T-helper 9 cell (primary cell): ENCODE measurements around the gene INHBC.
A peak's percentile ranks its signal among the peaks of the same experiment; 100 is the strongest.
"Not testable (repeated sequence)": the region's sequence is repeated elsewhere in the genome, so short reads cannot be mapped to it uniquely, and the experiment has no call there.

Experiments
- DNase-seq: peaks from one replicate; pipeline ENCODE4 v3.0.0-alpha.2; 2020

INHBC gene

DNA sequence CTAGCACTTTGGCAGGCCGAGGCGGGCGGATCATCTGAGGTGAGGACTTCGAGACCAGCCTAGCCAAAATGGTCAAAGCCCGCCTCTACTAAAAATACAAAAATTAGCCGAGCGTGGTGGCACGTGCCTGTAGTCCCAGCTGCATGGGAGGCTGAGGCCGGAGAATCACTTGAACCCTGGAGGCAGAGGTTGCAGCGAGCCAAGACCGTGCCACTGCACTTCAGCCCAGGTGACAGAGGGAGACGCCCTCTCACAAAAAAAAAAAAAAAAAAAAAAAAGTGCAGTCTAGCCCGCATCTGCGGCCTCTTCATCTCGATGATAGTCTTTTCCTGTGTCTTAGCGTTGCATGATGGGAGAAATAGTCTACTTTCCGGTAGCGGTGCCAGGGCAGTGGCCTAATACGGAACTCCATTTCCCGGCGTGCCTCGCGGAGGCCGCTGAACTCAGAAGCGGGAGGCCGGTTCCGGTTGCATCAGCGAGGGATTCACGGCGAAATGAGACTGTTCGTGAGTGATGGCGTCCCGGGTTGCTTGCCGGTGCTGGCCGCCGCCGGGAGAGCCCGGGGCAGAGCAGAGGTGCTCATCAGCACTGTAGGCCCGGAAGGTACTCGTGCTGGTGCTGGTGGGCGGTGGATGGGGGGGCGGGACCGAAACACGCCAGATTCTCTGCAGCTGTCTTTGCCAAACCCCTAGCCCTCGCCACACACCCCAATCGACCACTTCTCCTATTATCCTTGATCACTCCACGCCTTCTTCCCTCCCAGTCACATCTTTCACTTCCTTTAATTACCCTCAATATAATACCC, 53.2 kb downstream of the INHBC start, which contains the start of gene MARS1:
Gene MARS1, plus strand, starts transcription at position 472 of the 805 bp plus-strand sequence. Its CDS starts 23 bp downstream, at position 495.
- peak; percentile 85 for DNase-seq

DNA sequence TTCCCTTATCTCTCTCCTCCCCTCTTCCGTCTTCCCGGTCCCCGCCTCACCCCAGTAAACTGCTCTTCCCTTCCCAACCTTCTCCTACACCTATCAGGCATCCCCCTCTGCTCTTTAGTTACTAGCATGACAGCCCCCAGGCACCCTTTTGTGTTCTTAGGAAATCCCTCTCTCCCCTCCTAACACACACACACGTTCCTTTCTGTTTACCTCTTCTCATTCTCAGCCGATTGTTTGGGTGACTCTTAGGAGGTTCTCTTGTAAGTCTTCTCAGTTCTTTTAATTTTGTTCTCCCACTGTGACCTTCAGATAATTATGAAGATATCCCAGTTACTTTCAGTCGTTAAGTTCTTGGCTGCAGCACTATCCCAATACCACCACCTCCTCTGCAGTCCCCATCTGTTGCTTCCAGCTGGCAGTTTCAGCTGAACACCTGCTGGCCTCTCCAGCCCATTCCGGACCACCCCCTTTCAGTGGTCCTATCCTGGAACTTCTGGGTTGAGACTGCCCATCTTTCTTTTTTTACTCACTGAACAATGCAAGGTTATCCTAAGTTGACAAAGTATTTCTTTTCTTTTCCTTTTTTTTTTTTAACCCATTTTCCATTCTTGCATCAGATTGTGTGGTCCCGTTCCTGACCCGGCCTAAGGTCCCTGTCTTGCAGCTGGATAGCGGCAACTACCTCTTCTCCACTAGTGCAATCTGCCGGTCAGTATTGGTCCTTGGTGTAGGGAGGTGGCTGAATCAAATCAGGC, 54.0 kb downstream of the INHBC start:
- DNase-seq = no peak

DNA sequence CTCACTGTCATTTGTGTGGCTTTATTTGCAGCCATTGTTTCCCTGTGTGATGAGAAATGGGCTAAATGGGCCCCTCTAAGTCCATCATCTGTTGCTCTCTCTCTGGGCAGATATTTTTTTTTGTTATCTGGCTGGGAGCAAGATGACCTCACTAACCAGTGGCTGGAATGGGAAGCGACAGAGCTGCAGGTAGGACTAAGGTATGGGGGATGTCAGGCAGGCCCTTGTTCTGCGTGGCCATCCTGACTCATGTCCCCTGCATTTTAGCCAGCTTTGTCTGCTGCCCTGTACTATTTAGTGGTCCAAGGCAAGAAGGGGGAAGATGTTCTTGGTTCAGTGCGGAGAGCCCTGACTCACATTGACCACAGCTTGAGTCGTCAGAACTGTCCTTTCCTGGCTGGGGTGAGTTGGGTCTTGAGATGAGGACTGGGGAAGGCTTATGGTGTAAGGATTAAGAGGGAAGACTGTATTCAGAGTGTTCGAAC, 54.6 kb downstream of the INHBC start:
- DNase-seq = no peak

DNA sequence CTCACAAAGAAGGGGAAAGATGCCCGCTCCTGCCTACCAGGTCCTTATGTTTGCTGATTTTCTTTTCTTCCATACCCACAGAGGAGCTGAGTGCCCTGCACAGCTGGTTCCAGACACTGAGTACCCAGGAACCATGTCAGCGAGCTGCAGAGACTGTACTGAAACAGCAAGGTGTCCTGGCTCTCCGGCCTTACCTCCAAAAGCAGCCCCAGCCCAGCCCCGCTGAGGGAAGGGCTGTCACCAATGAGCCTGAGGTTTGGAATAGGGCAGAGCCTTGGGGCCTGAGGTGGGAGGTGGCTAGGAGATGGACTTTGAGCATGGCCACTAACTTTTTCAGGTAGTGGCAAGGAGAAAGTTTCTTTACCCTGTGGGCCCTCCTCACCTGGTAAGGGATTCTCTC, 55.5 kb downstream of the INHBC start:
- DNase-seq = no peak

DNA sequence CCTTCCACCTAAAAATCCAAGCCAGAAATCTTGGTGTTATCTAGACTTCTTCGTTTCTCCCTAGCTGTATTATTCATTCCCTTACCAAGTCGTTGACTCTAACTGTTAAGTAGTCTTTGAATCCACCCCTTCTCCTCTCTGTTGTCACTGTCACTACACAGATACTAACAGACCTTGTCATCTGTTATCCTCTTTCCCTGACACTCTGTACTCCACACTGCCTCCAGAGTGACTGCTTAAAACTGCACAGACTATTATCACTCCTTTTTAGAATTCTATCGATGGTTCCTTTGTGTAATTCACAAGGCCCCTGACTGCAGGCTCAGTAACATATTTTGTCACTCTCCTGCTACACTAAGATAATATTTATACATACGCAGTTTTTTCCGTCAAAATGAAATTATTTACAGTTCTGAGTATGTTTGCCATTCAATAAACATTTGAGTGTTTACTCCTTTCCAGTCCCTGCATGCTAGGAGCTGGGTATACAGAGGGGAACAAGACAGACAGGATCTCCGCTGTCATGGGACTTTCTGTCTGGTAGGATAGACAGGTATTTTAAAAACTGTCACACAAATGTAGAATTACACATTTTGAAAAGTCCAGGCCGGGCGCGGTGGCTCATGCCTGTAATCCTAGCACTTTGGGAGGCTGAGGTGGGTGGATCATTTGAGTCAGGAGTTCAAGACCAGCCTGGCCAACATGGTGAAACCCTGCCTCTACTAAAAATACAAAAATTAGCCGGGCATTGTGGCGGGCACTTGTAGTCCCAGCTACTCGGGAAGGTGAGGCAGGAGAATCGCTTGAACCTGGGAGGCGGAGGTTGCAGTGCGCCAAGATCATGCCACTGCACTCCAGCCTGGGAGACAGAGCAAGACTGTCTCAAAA, 57.1 kb downstream of the INHBC start:
- no peak for DNase-seq

DNA sequence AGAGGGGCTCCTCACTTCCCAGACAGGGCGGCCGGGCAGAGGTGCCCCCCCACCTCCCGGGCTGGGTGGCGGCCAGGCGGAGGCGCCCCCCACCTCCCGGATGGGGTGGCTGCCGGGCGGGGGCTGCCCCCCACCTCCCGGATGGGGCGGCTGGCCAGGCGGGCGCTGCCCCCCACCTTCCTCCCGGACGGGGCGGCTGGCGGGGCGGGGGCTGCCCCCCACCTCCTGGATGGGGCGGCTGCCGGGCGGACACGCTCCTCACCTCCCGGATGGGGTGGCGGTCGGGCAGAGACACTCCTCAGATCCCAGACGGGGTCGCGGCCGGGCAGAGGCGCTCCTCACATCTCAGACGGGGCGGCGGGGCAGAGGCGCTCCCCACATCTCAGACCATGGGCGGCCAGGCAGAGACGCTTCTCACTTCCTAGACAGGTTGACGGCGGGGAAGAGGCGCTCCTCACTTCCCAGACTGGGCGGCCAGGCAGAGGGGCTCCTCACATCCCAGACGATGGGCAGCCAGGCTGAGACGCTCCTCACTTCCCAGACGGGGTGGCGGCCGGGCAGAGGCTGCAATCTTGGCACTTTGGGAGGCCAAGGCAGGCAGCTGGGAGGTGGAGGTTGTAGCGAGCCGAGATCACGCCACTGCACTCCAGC, 60.6 kb downstream of the INHBC start:
- DNase-seq = not testable (repeated sequence)

DNA sequence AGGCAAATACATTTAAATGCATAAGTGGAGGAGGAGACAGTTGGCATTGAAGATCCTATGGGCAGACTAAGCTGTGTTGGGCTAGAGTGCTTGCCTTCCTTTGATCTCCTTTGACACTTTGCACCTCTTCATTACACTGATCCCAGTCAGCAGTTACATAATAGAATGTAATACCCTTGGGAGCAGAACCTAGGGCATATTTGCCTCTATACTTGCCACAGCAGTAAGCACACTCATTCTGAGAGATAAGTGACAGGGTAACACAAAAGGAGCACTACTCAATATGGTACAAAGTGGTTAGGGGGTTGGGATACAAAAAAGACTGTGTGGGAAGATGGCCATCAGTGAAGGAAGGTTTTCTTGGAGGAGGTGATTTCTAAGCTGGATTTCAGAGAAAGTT, 62.2 kb downstream of the INHBC start:
- DNase-seq = no peak

DNA sequence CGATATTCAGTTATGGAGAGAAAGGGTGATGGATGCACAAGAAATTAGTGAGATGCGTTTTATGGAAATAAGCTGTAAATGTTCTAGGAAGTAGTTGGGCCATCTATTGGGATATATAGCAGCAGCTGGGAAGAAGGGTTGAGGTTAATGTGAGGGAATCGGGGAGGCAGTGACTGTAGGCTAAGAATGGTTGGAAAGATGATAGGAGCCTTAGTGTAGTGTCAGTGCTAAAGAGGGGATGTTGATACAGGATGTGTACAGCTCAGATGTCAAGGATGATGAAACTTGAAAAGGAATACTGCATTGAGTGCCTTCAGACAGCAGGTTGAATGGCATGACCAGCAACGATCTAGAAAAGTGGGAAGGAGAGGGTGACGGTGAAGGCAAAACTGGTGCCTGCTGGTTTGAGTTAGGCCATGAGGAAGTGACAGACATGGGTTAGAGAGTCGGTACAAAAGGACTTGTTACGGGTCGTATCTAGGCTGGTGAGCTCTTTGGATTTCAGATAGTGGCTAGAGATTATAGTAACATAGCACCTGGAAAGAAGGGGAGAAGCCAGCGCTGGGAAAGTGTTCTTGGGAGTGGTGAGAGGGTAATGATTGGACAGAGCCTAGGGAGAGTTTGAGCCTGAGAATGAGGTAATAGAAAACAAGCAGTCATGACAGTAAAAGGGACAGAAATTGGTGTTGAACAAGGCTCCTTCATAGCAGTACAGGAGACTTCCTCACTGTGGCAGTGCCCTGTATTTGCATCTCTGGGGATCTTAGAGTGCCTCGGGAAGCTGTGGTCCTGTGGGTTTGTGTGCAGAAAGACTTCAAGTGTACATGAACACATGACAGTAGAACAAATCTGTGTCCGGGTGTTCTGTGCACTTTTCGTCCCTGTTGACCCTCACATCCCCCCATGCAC, 62.9 kb downstream of the INHBC start:
- no peak for DNase-seq

DNA sequence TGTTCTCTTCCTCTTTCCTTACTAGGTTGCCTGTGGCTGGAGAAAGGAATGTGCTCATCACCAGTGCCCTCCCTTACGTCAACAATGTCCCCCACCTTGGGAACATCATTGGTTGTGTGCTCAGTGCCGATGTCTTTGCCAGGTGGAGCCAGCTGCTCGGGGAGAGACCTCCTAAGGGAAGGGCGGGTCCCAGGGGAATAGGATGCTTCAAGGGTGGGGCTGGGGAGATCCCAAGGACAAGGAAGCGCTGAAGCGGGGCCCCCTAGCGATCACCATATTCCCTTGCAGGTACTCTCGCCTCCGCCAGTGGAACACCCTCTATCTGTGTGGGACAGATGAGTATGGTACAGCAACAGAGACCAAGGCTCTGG, 63.5 kb downstream of the INHBC start:
- DNase-seq = no peak

DNA sequence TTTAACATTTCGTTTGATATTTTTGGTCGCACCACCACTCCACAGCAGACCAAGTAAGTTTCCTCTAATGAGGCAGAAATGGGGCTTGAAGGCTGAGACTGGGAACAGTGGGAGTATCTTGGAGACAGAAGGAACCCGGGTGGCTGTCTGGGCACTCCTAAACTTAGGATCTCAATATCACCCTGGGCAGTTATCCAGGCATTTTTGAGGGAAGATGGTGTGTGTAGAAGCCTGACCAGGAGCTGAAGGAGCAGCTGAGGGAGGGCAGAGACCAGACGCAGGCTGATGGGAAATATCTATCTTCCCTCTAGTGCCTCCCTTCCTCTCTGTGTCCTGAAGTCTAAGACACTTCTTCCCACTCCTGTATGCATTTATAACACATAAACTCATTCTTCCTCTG, 64.0 kb downstream of the INHBC start:
- no peak for DNase-seq

DNA sequence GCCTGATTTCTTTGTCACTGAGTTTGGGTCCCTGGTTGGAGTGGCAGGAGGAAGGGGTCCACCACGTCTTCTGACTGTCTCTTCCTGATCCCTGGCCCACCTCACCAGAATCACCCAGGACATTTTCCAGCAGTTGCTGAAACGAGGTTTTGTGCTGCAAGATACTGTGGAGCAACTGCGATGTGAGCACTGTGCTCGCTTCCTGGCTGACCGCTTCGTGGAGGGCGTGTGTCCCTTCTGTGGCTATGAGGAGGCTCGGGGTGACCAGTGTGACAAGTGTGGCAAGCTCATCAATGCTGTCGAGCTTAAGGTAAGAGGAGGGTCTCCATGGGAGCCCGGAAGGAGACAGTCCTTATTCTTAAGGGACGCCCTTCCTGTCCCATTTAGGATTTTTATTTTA, 65.6 kb downstream of the INHBC start:
- no peak for DNase-seq
